ENCODE results near the gene DNM3.

Gene DNM3

GRCh38 chr1:171849245-171849898 is 8.1 kb downstream of the DNM3 start:
- no peak for ATAC-seq
- TF ChIP-seq RARB (CRISPR knock-in tag; IDR thresholded peaks at IDR 0.05) (no peak), OSR1 (CRISPR knock-in tag; IDR thresholded peaks at IDR 0.05) (no peak), ZNF8 (CRISPR knock-in tag; IDR thresholded peaks at IDR 0.05) (no peak), TSHZ2 (CRISPR knock-in tag; IDR thresholded peaks at IDR 0.05) (no peak), ZNF70 (CRISPR knock-in tag; IDR thresholded peaks at IDR 0.05) (no peak), CSRNP3 (CRISPR knock-in tag; IDR thresholded peaks at IDR 0.05) (no peak), TCF4 (CRISPR knock-in tag; IDR thresholded peaks at IDR 0.05; ENCODE audit: borderline replicate concordance) (no peak), CSDC2 (CRISPR knock-in tag; IDR thresholded peaks at IDR 0.05) (no peak), PPARA (CRISPR knock-in tag; IDR thresholded peaks at IDR 0.05; ENCODE audit: borderline replicate concordance) (no peak), ZFP3 (CRISPR knock-in tag; IDR thresholded peaks at IDR 0.05) (no peak)

GRCh38 chr1:171850651-171851350 is 9.5 kb downstream of the DNM3 start:
- no peak for ATAC-seq
- no peak for TF ChIP-seq ZNF70 (CRISPR knock-in tag; IDR thresholded peaks at IDR 0.05)
- no peak for TF ChIP-seq ISL1 (CRISPR knock-in tag; IDR thresholded peaks at IDR 0.05)
- no peak for TF ChIP-seq CREB5 (CRISPR knock-in tag; IDR thresholded peaks at IDR 0.05; ENCODE audit: low read depth)
- no peak for TF ChIP-seq ZFP3 (CRISPR knock-in tag; IDR thresholded peaks at IDR 0.05)
- TF ChIP-seq OSR1 (CRISPR knock-in tag; IDR thresholded peaks at IDR 0.05): no peak
- no peak for TF ChIP-seq ZFP30 (CRISPR knock-in tag; IDR thresholded peaks at IDR 0.05)
- TF ChIP-seq POU6F1 (CRISPR knock-in tag; IDR thresholded peaks at IDR 0.05; ENCODE audit: borderline replicate concordance, low read depth): no peak
- TF ChIP-seq BACH2 (CRISPR knock-in tag; IDR thresholded peaks at IDR 0.05; ENCODE audit: borderline replicate concordance): no peak
- TF ChIP-seq ARNTL (CRISPR knock-in tag; IDR thresholded peaks at IDR 0.05; ENCODE audit: borderline replicate concordance, low read depth): no peak
- TF ChIP-seq RARB (CRISPR knock-in tag; IDR thresholded peaks at IDR 0.05): no peak
- no peak for TF ChIP-seq ZNF8 (CRISPR knock-in tag; IDR thresholded peaks at IDR 0.05)
- TF ChIP-seq TSHZ2 (CRISPR knock-in tag; IDR thresholded peaks at IDR 0.05): no peak
- no peak for TF ChIP-seq TCF4 (CRISPR knock-in tag; IDR thresholded peaks at IDR 0.05; ENCODE audit: borderline replicate concordance)
- no peak for TF ChIP-seq SNAI2 (CRISPR knock-in tag; IDR thresholded peaks at IDR 0.05)
- no peak for TF ChIP-seq TOX (CRISPR knock-in tag; IDR thresholded peaks at IDR 0.05; ENCODE audit: borderline replicate concordance)
- TF ChIP-seq CSRNP3 (CRISPR knock-in tag; IDR thresholded peaks at IDR 0.05): no peak
- TF ChIP-seq ESRRG (CRISPR knock-in tag; IDR thresholded peaks at IDR 0.05): no peak
- TF ChIP-seq CSDC2 (CRISPR knock-in tag; IDR thresholded peaks at IDR 0.05): no peak
- TF ChIP-seq ZC3H10 (CRISPR knock-in tag; IDR thresholded peaks at IDR 0.05): no peak
- no peak for TF ChIP-seq GLIS3 (CRISPR knock-in tag; IDR thresholded peaks at IDR 0.05)

Measured in SK-N-SH treated with all-trans-retinoic acid at 6 μM for 48 hours (cell line).